A673 (cell line): ENCODE results near the gene RAD23B. TPM values are rescaled to one million over a fixed set of nuclear protein-coding genes. Genes with fewer than 3 reads are reported as not detected.
"Not testable (repeated sequence)": the region's sequence is repeated elsewhere in the genome, so short reads cannot be mapped to it uniquely, and the experiment has no call there.

Experiments used
- BruUV-seq: library from RNA; stranded (reverse); fragments of 400-500 nt; replicated peaks from 2 replicates; lab custom pipeline; 2021; lab: Mats Ljungman, UMichigan
- CTCF ChIA-PET: fragments of 300-600 bp; sonication (Branson Sonifier 250); formaldehyde crosslinking; loops from one replicate; lab custom pipeline; 2022; ENCODE audit warnings: antibody characterized with exemption; lab: Charles Lee
- POLR2A ChIA-PET: fragments of 300-600 bp; sonication (Branson Sonifier 250); formaldehyde crosslinking; loops from one replicate; lab custom pipeline; 2022; ENCODE audit warnings: antibody characterized with exemption; ENCODE audit not compliant: low non-redundant PET; lab: Charles Lee
- DNase-seq: peaks from one replicate; pipeline ENCODE4 v3.0.0-alpha.2; 2015; ENCODE audit warnings: low spot score
- H3K27ac ChIP-seq: fragments of 200-600 bp; sonication (generic); 2 replicates; pipeline ENCODE4 v1.5.1; 2016; ENCODE audit warnings: mixed run types, low read depth, mild to moderate bottlenecking, mixed read lengths, antibody characterized with exemption, low read length; ENCODE audit not compliant: poor library complexity, severe bottlenecking
- H3K27me3 ChIP-seq: fragments of 200-600 bp; sonication (generic); replicated peaks from 2 replicates; pipeline ENCODE4 v1.6.1; 2017; ENCODE audit warnings: mixed run types, low read depth, mild to moderate bottlenecking, mixed read lengths, antibody characterized with exemption, low read length; ENCODE audit not compliant: insufficient read depth, poor library complexity
- H3K36me3 ChIP-seq: fragments of 200-600 bp; sonication (generic); 2 replicates; pipeline ENCODE4 v1.6.1; 2016; ENCODE audit warnings: mixed run types, mild to moderate bottlenecking, mixed read lengths, antibody characterized with exemption, low read length; ENCODE audit not compliant: insufficient read depth, poor library complexity, severe bottlenecking
- H3K4me1 ChIP-seq: fragments of 200-600 bp; sonication (generic); 2 replicates; pipeline ENCODE4 v1.6.1; 2017; ENCODE audit warnings: mixed run types, mild to moderate bottlenecking, mixed read lengths, antibody characterized with exemption, low read length; ENCODE audit not compliant: insufficient read depth, poor library complexity, severe bottlenecking
- H3K4me3 ChIP-seq: fragments of 200-600 bp; sonication (generic); 2 replicates; pipeline ENCODE4 v1.5.1; 2016; ENCODE audit warnings: low read depth, mixed run types, mild to moderate bottlenecking, mixed read lengths, low read length; ENCODE audit not compliant: poor library complexity, severe bottlenecking
- H3K9me3 ChIP-seq: fragments of 200-600 bp; sonication (generic); 2 replicates; pipeline ENCODE4 v1.6.1; 2016; ENCODE audit warnings: mixed run types, low read depth, mild to moderate bottlenecking, mixed read lengths, antibody characterized with exemption, low read length; ENCODE audit not compliant: poor library complexity, severe bottlenecking
- EZH2 ChIP-seq: fragments of 200-600 bp; sonication (generic); IDR thresholded peaks from 2 replicates; pipeline ENCODE4 v1.6.1; 2017; ENCODE audit warnings: borderline replicate concordance, low read depth, mild to moderate bottlenecking, mixed read lengths, antibody characterized with exemption, low read length; ENCODE audit not compliant: poor library complexity, severe bottlenecking
- intact Hi-C: fragments of 100-400 bp; cut with micrococcal nuclease; formaldehyde crosslinking; loops from one replicate; pipeline ENCODE4 v1.10.0; 2022; ENCODE audit not compliant: unreplicated experiment
- total RNA-seq: library from RNA; stranded (reverse); gene quantifications from 2 replicates; pipeline ENCODE4 v1.2.3, GENCODE V29; 2021
- TF ChIP-seq, protein P1 (sequence below): fragments of 300-800, 200-600 bp; sonication (generic); conservative IDR thresholded peaks from 2 replicates; pipeline ENCODE4 v1.5.1; 2017; ENCODE audit warnings: low read depth, mild to moderate bottlenecking, antibody characterized with exemption, low read length, moderate library complexity, mixed read lengths

Gene RAD23B
- total RNA-seq, 1 experiment from 2014 or later: 151 TPM

DNA sequence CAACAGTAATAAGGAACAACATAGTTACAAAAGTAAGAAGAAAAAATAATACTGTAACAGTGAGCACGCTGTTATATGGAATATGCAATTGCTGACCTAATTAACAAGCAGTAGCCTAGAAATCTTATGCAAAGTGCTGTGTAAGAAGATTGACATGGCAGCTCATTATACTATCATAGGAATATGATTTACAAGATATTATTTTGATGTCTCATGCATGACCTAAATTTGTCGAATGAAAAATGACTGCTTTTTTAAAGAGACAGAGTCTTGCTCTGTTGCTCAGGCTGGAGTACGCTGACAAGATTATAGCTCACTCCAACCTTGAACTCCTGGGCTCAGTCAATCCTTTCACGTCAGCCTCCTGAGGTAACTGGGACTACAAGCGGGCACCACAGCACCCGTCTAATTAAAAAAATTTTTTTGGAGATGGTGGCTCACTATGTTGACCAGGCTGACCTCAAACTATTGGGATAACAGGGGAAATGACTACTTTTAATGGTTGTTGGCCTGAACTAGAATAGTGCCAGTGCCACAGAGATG lies 10.5 kb downstream of the RAD23B start:
- CTCF ChIA-PET: interaction anchor here (0.8 kb wide), 1 partner anchor 48 kb away, joined by 3 read pairs; no protein-coding TSS in a partner anchor
- no peaks in the 10 kb centered on the region for H3K9me3 ChIP-seq
- no peaks in the 10 kb centered on the region for H3K27me3 ChIP-seq
- intact Hi-C loops: no loop called here
- H3K27ac ChIP-seq: no peak overlapping the region
- TF ChIP-seq, protein P1, sequence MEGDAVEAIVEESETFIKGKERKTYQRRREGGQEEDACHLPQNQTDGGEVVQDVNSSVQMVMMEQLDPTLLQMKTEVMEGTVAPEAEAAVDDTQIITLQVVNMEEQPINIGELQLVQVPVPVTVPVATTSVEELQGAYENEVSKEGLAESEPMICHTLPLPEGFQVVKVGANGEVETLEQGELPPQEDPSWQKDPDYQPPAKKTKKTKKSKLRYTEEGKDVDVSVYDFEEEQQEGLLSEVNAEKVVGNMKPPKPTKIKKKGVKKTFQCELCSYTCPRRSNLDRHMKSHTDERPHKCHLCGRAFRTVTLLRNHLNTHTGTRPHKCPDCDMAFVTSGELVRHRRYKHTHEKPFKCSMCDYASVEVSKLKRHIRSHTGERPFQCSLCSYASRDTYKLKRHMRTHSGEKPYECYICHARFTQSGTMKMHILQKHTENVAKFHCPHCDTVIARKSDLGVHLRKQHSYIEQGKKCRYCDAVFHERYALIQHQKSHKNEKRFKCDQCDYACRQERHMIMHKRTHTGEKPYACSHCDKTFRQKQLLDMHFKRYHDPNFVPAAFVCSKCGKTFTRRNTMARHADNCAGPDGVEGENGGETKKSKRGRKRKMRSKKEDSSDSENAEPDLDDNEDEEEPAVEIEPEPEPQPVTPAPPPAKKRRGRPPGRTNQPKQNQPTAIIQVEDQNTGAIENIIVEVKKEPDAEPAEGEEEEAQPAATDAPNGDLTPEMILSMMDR: no peak
- TF ChIP-seq EZH2: no peak
- DNase-seq: no peak
- POLR2A ChIA-PET: interaction anchor here (0.7 kb wide), 1 partner anchor 14 kb away, joined by 3 read pairs; no protein-coding TSS in a partner anchor
- peaks cover 5% of the 10 kb centered on the region for H3K36me3 ChIP-seq
- BruUV-seq: no TSS peak
- peaks cover 8% of the 10 kb centered on the region for H3K4me1 ChIP-seq
- H3K4me3 ChIP-seq: no peak overlapping the region

DNA sequence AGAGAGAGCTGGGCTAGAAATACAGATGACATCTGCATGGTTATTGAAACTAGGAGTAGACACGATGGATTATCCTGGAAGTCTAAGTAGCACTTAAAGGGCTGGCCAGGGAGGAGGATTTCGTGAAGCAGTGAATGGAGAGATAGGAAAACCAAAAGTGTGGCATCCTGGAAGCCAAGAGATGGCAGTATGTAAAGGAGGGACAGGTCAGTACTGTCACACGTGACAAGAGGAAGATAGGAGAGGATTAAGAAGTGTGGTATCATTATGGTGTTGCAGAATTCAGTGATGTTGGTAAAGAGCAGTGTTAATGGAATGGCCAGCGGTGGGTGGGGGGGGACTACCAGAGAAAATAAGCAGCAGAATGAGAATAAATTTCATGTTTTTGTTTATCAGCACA lies 11.7 kb downstream of the RAD23B start:
- intact Hi-C loops: no loop called here
- H3K27me3 ChIP-seq: no peaks in the 10 kb centered on the region
- H3K36me3 ChIP-seq: peaks cover 5% of the 10 kb centered on the region
- no TSS peak for BruUV-seq
- TF ChIP-seq, protein P1: no peak
- TF ChIP-seq EZH2: no peak
- POLR2A ChIA-PET: no interaction called here
- no peak for DNase-seq
- CTCF ChIA-PET: no interaction called here
- H3K9me3 ChIP-seq: no peaks in the 10 kb centered on the region
- no peak overlapping the region for H3K4me3 ChIP-seq
- H3K4me1 ChIP-seq: peaks cover 18% of the 10 kb centered on the region
- no peak overlapping the region for H3K27ac ChIP-seq

- peaks cover 5% of the 10 kb centered on the region for H3K36me3 ChIP-seq
- ChIA-PET CTCF (no interaction called here), POLR2A (interaction anchor here (0.7 kb wide), 2 partner anchors 44 to 154 kb away, joined by 3 to 4 read pairs; no protein-coding TSS in a partner anchor)
- TF ChIP-seq EZH2: no peak
- TF ChIP-seq, protein P1: no peak
- H3K9me3 ChIP-seq: no peaks in the 10 kb centered on the region
- H3K4me1 ChIP-seq: peaks cover 21% of the 10 kb centered on the region
- H3K4me3 ChIP-seq: no peak overlapping the region
- no peaks in the 10 kb centered on the region for H3K27me3 ChIP-seq
- no TSS peak for BruUV-seq
- DNase-seq: no peak
- intact Hi-C loops: no loop called here
- no peak overlapping the region for H3K27ac ChIP-seq
Measured at GRCh38 chr9:107295995-107296394, 12.9 kb downstream of the RAD23B start.

DNA sequence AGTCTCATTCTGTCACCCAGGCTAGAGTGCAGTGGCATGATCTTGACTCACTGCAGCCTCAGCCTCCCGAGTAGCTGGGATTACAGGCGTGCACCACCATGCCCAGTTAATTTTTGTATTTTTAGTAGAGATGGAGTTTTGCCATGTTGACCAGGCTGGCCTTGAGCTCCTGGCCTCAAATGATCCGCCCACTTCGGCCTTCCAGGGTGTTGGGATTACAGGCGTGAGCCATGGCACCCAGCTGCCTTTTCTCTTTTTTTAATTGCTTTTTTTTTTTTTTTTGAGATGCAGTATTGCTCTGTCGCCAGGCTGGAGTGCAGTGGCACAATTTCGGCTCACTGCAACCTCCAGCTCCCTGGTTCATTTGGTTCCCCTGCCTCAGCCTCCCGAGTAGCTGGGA lies 13.5 kb downstream of the RAD23B start:
- BruUV-seq, DNase-seq, H3K27ac ChIP-seq, H3K4me3 ChIP-seq, H3K9me3 ChIP-seq, H3K27me3 ChIP-seq, CTCF ChIA-PET, intact Hi-C loops: not testable (repeated sequence)
- Histone ChIP-seq H3K36me3 (peaks cover 11% of the 10 kb centered on the region), H3K4me1 (peaks cover 19% of the 10 kb centered on the region)
- POLR2A ChIA-PET: interaction anchor here (0.7 kb wide), 2 partner anchors 43 to 155 kb away, joined by 3 to 4 read pairs; no protein-coding TSS in a partner anchor
